ENCODE results near the gene OR8B12.
"Not testable (repeated sequence)": the region's sequence is repeated elsewhere in the genome, so short reads cannot be mapped to it uniquely, and the experiment has no call there.

Gene OR8B12

GRCh38 chr11:124520550-124520854 lies 23.0 kb downstream of the OR8B12 start:
- no peak for DNase-seq (ENCODE audit: low read depth in 2 of 2)

DNA sequence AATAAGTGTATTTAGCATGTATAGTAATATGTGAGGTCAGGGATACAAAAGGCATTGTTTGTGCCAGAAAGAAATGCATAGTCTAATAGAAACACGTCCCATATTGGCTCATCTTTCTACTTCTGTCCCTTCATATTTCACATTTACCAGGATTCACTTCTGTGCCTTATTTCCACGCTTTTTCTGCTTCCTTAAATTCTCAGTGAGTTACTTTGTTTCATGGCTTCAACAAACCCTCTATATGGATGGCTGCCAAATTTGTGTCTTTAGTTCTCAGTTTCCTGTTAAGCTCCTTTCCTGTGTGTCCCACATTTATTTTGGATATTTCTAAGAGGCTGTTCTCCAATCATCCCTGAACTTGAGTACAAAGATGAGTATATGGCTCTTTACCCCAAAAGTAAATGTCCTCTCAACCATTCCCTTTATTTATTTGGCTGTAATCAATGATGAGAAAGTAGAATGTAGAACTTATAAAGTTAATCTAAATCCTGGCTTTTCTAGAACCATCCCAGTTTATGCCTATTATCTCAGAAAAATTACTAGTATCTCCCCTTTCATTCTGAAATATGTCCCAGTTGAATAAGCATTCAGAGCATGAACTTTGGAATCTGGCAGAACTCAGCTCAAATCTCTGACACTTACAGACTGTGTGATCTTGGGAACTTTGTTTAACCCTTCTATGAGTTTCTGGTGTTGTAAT lies 23.5 kb downstream of the OR8B12 start:
- no peak for DNase-seq (ENCODE audit: low read depth in 2 of 2)

- DNase-seq (ENCODE audit: low read depth in 2 of 2) = no peak
Observed at GRCh38 chr11:124518989-124519451, 24.4 kb downstream of the OR8B12 start.

DNA sequence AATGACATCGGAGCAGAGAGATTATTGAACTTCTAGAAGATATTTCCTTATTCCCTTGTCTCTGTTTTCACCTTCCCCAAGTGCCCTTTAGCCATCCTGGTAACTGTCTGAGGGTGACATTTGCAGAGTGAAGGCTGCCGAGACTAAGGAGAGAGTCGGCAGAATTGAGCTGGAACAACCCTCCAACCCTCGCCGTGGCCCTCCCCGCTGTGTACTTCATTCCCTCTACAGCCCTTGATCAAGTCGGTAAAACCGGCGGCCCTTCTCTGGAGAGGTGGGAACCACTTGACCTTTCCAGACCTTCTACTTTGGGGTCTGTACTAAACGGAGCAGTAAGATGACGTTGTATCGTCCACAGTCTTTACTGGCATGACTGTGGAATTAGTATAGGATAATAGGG lies 26.1 kb downstream of the OR8B12 start:
- DNase-seq (ENCODE audit: low read depth in 2 of 2) = no peak

DNA sequence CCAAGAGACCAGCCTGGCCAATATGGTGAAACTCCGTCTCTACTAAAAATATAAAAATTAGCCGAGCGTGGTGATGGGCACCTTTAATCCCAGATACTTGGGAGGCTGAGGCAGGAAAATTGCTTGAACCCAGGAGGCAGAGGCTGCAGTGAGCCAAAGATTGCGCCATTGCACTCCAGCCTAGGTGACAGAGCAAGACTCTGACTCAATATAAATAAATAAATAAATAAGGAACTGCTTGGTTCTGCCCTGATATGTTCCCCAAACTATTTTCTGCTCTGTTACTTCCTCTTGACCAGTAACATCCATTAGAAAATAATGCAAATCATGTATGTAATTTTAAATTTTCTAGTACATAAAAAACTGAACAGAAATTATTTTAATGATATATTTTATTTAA lies 28.8 kb downstream of the OR8B12 start:
- not testable (repeated sequence) for DNase-seq (ENCODE audit: low read depth in 2 of 2)

DNA sequence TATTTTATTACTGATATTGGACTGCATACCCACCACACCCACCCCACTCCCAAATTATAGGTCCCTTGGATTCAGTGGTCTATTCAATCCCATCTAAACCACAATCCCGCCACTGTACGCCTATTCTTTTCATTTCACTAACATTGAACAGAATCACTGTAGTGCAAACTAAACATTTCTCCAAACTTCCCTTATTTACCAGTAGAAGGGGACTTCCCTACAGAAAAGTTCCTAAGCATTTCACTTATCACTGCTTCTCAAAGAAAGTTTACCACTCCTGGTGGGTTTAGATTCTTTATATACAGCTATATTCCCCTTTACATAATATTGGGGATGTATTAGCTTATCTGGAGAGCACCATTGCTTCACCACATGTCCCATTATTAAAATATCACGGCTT lies 29.3 kb downstream of the OR8B12 start:
- no peak for DNase-seq (ENCODE audit: low read depth in 2 of 2)

DNA sequence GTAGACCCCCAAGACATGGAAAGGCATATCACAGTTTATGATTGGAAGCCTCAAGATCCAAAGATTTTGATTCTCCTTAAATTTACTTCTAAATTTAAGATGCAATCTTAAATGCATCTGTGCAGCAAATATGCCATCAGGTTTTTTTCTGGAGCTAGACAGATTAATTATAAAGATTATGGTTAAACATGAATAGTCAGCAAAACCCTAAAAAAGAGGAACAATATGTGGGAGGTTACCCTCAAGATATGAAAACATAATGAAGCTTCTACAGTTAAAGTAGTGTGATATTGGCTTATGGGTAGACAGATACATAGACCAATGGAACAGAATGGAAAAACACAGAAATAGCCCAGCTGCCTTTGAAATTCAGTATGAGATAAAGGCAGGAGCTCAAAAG lies 31.7 kb downstream of the OR8B12 start:
- DNase-seq (ENCODE audit: low read depth in 2 of 2) = no peak

- no peak for DNase-seq (ENCODE audit: low read depth in 2 of 2)
Observed at GRCh38 chr11:124510279-124510678, 33.2 kb downstream of the OR8B12 start.

DNA sequence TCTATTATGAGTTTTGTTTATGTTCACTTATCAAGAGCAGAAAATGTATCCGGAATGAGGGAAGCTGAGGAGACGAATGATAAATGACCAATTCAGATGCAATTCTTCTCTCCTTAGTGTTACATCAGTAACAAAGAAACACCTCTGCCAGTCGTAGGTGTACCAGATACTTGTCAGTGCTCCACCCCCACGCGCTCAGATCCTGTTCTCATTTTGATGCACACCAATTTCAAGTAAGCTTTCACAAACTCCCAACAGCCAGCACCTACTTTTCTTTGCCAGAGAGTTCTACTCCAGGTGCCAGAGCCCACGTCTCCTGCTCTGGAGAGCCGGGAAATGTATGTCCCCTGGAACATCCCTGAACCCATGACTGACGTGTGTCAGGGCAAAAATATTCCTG lies 43.7 kb downstream of the OR8B12 start:
- no peak for DNase-seq (ENCODE audit: low read depth in 2 of 2)

GRCh38 chr11:124493016-124493655 lies 50.3 kb downstream of the OR8B12 start:
- DNase-seq (ENCODE audit: low read depth in 2 of 2) = no peak

All from activated CD8-positive, alpha-beta memory T cell treated with anti-CD3 and anti-CD28 coated beads for 4 hours (primary cell).